Activated CD8-positive, alpha-beta memory T cell treated with anti-CD3 and anti-CD28 coated beads for 48 hours (primary cell): Measurements from ENCODE around the gene NPHP4.

Source experiments
- DNase-seq, 3 experiments: peaks; one replicate each; pipeline ENCODE4 v3.0.0-alpha.2; 2020; ENCODE audit warnings: low read depth in 2 of 3, low spot score in 2 of 3

Gene NPHP4

DNA sequence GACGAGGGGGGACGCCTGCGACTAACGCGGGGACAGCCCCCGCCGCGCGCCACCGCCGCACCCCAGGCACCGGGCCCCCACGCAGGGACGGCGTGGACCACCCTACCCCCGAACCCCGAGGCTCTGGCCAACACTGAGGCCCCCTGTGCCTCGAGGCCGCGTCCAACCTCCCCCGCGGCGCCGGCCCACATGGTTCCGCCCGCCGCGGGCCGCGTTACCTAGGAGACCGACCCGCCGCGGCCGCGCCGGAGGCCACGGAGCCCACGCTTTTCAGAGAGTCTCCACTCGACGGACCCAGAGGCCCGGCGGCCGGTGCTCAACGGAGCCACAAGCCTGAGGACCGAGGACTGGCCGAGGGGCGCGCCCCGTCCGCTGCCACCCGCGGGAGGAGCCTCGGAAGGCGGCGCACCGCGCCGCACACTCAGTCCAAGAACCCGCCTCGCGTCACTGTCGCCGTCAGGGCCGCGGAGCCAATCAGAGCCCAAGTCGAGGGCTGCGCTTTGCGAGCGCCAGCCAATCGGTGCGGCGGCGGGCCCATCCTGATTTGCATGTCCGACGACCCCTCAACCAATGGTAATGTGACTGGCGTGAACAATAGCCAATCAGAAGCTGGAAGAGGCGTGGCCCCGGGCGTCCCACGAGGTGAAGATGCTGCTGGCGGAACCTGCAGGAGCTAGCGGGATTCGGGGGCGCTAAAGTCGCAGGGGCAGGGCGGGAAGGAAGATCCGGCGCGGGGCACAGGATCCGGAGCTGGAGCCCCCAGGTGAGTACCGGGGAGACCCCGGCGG is at the start of gene NPHP4:
NPHP4 (minus strand) TSS at position 400 of the 788 bp plus-strand sequence. CDS start 6,136 bp downstream, outside the sequence.
- peak; percentile 97 for DNase-seq

DNA sequence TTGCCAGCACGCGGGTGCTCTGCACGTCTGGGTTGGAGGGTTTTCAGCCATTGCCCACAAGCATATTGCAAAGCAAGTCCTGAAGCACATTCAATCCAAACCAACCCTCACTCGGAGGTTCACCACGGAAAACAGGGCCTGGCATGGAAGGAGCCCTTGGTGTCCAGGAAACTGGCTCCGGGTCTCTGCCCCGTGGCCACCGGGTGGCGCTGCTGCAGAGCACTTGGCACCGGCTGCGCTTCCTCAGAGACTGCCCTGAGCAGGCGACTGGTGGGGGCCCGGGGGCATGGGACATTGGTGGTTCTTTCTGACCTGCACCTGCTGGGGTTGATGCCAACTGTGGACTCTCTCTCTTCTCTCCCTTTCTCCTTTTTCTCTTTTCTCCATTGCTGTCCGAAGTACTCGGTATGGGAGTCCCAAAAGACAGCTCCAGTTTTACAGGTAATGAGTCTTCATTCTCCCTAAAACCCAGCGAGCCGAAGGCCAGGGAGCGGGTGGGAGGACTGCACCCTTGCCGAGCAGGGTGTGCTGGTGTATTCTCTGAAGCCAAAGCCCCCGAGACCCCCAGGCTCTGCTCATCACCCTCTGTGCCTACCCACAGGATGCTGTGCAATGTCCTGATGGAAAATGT is 49.3 kb upstream of the NPHP4 start:
- DNase-seq = no peak

DNA sequence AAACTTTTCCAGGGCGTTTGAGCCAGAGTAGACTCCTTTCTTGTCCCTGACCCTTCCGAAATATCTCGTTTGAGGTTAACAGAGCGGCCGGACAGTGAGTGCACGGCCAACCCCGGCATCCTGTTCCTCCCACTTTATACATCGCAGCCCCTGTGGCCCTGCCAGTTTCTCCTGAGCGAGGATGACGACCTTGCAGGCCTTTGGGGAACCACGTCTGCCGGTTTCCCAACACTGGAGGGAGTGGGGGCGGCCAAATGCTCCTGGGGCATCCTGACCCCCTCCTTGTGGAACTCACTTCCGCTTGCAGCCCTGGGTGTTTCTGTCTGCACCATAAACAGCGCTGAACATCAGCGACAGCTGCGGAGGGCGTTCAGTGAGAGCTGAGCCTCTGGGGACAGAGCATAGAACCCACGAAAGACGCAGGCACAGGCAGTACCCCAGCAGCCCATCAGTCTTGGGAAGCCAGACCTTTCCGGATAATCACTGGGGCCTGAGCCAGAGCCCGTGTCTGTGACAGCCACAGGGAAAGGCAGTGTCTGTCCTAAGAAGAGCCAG is 48.7 kb upstream of the NPHP4 start:
- no peak for DNase-seq

DNA sequence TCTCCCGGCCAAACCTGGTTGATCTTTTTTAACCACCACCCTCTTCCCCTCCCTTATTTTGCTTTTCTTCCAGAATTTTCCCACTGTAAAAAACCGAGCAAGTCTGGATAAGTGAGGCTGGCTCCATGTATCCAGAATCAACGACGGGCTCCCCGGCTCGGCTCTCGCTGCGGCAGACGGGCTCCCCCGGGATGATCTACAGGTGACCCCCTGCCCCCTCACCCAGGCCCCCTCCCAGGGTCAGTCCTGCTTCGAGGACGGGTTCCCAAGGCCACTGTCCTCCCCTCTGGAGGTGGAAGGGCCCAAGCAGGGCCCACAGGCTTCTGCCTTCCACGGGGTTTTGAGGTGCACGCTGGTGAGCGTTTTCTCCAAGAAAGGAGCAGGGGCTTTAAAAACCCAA is 48.2 kb upstream of the NPHP4 start:
- no peak for DNase-seq

DNA sequence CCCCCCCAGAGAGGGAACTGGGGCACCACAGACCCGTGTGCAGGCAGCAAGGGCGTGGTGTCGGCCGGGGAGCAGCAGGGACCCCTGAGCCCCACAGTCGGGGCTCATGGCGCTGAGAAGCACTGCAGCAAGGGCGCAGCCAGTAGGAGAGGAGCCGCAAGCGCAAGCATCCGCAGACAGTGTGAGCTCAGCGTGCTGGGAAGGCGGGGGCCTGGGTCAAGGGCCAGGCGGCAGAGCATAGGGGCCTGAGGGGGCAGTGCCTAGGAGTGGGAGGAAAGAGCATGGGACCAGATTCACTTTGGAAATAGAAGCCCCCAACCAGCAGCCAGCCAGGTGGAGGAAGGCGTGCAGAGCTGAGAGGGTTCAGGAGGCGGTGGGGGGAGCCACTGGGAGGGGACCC is 46.8 kb upstream of the NPHP4 start:
- DNase-seq = no peak

DNA sequence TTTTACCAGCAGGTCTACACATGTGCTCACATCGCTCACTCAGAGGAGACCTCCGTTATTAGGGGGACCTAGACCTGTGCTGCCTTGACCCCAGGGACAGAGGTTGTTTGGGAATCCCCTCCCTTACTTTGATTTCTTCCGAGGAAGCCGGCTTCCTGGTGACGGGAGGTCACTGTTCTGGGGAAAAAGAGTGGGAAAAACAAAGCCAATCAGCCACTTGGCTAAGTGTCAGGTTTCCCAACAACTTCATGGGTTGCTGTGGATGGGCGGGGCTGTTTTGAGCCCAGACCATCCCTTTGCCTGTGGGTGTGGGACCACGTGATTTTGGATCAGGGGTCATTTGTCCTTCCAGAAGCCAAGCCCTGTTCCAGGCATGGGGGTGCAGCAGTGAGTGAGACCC is 46.4 kb upstream of the NPHP4 start:
- no peak for DNase-seq

DNA sequence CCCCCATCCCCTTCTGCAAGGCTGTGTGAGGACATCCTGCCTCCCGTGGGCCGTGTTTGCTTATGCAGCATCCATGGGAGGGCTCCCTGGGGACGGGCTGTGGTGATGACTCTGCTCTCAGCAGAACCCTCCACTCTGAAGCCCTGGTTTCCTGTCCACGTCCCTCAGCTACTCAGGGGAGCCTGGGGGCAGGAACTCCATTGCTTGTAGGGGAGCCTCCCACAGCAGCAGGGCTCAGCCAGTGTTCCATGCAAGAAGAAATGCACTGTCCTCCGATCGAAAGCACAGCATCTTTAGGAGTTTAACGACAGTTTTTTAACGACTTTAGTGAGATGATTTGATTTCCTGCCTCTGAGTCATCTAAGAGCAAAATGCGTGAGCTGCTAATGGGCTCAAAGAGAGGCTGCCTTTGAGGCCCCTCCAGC is 45.1 kb upstream of the NPHP4 start:
- DNase-seq = no peak

DNA sequence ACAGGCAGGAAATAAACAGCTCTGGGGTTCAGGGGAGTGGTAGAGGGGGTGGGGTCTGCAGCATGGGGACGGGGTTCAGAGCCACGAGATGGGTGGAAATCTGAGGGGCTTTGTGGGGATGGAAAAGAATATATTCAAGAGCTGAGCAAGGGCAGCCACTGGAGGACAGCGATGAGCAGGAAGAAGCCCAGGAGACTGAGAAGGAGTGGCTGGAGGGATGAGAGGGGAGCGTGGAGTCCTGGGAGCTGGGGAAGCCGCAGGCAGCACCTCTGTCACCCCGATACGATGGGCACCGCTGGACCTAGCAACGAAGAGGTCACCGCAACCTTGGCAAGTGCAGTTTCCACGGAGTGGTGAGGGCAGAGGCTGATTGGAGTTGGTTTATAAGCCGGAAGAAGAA is 43.5 kb upstream of the NPHP4 start:
- DNase-seq = no peak

DNA sequence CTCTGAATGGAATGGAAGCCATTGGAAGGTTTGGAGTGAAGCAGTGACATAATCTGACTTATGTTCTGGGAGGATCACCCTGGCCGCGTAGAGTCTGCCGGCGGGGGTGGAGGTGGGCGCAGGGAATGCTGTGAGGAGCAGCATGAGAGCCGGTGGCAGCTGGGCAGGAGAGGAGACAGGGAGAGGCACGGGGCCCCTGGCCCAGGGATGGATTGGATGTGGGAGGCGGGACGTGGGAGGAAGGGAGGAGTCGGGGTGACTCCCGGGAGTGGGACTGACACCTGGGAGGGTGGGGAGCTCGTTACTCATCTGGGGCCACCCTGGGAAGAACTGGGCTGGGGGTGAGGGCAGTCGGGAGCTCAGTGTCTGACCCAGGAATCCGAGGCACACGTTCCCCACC is 43.1 kb upstream of the NPHP4 start:
- no peak for DNase-seq

DNA sequence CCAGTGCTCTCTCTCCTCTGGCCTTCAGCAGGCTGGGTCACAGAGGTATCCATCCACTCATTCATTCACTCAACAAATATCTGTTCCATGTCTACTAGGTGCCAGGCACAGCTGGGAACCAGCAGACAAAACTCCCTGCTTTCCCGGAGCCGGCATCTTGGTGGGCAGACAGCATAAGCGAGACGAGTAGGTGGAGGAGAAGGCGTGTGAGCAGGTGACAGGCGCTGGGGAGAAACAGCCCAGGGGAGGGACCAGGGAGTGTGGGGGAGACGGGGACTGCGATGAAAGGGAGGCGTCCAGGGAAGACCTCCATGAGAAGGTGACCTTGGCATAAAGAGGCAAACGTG is 42.5 kb upstream of the NPHP4 start:
- no peak for DNase-seq

DNA sequence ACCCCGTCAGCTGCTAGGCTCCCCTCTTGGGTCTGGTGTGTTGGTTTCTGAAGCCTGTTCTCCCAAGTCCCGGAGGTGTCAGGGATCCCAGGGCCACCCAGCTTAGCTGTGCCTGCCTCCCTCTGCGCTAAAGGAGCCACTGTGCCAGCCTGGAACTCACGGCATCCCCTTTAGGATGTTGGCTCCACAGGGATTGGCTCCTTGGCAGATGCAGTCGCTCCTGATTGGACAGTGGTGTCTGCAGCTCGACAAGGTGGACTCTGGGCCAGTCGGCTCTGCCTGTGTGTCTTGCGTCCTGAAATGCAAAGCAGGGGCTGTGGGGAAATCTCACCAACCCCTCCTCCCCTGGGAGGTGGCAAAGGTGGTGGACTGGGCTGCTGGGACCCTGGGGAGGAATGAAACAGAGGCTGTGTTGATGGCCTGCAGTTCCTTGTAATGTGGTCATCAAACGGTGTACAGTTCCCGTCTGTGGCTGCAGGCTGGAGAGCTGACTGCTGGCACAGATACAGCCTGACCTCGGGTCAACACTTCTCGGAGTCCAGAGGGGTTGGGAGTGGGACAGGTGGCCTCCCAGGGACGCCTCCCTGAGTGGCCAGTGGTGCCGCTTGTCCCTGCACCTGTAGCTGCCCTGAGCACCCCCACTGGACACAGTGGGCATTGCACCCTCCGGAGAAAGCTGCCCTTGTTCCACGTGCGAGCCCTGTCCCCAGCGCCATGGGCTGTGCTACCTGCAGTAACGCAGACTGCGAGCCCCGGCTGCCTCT is 41.9 kb upstream of the NPHP4 start:
- DNase-seq = peak in 1 of 3 experiments; percentile 17

DNA sequence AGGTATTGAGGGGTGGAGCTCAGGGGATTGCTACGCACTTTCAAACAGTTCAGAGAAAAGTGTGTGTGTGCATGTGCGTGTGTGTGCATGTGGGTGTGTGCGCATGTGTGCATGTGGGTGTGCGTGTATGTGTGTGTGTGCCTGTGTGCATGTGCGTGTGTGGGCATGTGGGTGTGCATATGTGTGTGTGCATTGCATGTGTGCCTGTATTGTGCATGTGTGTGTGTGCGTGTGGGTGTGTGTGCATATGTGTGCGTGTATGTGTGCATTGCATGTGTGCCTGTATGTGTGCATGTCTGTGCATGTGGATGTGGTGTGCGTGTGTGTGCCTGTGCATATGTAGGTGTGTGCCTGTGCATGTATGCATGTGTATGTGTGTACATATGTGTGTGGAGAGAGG is 40.9 kb upstream of the NPHP4 start:
- no peak for DNase-seq

DNA sequence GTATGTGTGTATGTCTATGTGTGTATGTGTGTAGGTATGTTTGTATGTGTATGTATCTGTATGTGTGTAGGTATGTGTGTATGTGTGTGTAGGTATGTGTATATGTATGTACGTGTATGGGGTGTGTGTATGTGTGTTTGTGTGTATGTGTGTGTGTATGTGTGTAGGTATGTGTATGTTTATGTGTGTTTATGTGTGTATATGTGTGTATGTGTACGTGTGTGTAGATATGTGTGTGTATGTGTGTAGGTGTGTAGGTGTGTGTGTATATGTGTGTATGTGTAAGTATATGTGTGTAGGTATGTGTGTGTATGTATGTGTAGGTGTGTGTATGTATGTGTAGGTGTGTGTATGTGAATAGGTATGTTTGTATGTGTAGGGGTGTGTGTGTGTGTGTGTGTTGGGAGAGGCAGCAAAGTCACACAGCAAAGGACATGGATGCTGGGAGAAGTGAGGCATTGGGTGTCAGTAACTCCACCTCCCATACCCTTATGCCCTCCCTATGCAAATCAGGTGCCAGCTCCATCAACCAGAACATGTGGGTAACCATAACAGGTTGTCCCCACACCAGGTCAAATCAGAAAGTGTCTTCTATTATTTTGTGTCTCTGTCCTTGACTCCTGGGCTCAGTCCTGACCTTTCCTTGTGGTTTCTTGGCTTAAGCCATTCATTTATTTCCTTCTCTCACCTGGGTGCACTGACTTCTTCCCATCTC is 38.5 kb upstream of the NPHP4 start:
- no peak for DNase-seq

DNA sequence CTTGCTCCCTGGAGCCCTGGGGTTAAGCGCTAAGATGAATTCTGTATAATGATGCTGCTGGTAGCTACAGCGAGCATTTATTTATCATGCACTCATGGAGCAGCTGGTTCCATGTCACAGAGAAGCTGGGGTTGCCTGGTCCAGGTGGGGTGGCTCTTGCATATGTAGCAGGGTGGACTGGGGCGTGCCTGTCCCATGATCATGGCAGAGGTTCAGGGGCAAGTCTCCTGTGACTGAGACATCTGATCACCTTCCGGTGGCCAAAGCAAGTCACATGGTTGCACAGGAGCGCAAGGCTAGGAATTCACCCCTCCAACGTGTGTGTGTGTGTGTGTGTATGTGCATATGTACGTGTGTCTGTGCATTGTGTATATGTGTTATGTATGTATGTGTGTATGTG is 37.9 kb upstream of the NPHP4 start:
- DNase-seq = no peak

DNA sequence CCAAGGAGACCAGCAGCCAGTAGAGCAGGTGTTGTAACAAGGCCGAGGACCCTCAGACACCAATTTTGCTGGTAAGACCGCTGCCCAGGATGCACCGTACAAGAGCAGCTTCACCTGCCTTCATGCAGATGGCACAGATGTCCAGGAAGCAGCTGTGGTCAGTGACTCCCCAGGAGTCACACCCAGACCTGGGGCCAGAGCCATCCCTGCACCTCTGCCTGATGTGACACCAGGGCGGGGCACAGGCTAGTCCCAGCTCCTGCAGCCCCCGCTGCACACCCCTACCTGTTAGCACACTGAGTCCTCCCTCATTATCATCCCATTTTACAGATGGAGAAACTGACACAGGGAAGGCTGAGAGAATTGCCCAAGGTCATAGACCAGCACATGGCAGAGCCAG is 37.1 kb upstream of the NPHP4 start:
- no peak for DNase-seq

DNA sequence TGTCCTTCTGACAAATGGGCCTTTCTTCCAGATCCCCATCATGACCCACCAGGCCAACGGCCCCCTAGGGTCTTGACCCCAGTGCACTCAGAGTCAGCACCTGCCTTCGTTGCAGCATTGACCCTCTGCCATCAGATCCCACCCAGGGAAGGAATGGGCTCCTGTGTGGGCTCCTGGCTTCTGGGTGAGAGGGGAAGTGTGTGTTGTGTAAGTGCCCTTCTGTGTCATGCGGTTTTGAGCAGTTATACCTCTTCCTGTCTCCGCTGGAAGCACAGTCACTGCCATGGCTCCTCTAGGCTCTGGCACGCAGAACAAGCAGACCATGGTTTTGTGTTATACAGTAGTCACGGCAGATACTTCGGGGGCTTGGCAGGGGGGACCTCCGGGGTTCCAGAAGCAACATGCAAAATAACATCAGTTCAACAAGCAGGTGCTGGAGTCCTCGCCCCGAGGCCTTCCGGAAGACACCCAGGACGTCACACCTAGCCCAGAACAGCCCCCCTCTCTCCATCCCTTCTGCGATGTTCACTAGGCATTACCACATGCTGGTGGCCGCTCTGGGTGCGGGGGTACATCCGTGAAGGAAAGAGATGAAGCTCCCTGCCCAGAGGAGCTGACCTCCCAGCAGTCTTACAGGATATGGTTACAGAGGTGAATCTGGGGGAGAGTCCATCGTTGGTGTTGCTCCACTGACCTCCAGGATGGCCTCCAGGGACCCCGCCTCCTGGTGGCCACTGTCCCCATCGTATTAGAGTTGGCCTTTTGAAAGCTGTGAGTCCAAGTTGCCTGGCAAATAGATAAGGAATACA is 36.0 kb upstream of the NPHP4 start:
- peak; percentile 23 to 45 (median 36) for DNase-seq

DNA sequence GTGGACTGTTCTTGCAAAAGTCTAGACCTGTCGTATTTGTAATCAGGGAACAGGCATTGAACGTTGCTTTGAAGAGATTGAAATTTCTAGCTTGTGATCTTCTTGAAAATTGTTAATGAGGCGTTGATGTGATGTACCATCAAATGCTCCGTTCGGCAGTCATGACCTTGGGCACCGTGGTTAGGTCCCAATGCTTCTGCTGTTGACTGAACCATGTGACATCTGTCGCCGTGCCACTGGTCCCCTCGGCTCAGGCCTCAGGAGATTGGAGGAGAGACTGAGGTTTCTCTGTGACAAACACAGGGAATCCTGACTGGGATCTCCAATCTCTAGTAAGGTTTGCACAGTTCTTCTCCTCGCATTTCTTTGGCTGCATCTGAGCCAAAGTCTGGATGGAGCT is 35.4 kb upstream of the NPHP4 start:
- peak in 1 of 3 experiments; percentile 15 for DNase-seq

DNA sequence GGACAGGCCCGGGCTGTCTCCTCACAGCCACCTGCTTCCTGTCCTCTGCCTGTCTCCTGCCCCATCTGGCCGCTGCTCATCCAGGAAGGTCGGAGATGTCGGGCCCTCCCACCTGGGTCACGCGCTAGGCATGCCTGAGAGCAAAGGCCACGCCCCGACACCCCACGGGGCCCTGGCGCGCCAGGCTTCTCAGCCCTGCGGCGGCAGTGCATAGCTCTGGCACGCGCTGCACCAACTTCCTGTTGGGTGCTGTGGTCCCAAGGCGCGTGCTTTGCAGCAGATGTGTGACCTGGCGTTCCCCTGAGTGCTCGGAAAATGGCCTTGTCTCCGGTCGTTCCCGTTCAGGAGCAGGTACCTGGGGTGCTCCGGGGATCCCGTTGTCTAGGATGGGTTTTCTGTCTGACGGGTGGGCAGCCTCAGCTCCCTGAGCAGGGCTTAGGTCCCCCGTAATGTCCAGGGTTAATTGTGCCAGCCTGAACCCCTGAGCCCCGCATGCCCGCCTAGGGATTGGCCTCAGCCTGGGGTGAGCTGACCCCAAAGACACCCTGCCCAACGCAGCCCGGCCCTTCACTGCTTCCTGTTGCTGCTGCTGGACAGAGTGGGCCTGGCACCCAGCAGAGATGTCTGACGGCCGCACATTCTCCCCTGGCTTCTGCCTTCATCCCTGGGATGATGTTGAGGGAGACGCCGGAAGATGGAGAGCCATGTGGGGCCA is 34.0 kb upstream of the NPHP4 start:
- DNase-seq = peak; percentile 76 to 88 (median 77)

DNA sequence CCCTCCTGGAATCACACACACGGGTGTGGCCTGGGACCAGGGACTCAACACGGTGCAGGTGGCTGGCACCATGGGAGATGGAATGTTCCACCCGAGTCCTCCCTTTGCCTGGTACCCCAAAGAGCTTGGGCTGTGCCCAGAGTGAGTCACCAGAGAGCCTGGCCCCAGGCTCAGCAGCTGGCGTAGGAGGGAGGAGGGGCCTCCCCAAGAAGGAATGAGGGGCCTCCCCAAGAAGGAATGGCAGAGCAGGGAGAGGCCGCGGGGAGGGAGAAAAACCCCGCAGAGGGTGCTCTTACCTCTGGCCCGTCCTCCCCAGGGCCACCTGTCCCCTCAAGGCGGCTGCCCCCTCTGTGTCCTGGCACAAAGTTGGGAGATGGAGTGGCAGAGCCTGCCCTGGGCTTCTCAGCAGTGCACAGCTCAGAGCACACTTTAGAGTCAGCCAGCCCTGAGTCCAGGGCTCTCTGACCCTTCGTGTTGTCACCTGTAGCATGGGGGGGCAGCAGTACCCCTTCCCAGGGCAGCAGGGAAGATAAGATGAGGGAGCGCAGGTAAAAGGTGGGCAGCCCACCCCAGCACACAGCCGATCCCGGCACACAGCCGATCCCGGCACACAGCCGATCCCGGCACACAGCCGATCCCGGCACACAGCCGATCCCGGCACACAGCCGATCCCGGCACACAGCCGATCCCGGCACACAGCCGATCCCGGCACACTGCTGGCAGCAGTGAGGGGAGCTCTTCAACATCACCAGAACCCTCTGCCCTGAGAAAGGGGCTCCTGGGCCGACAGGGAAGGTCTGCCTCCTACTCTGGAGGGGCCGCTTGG is 33.3 kb upstream of the NPHP4 start:
- DNase-seq = no peak
